SJSA1 (cell line): ENCODE data around the gene AKAP13. TPM values are rescaled to one million over a fixed set of nuclear protein-coding genes. Genes with fewer than 3 reads are reported as not detected.
"Not testable (repeated sequence)": the region's sequence is repeated elsewhere in the genome, so short reads cannot be mapped to it uniquely, and the experiment has no call there.

ENCODE experiments used
- DNase-seq, 2 experiments: peaks; one replicate each; pipeline ENCODE4 v3.0.0-alpha.2; 2015 to 2020; ENCODE audit warnings: low spot score in 2 of 2, low read depth in 1 of 2
- H3K27ac ChIP-seq: fragments of 250-450 bp; sonication (Bioruptor Pico); 2 replicates; pipeline ENCODE4 v1.5.1; 2020; ENCODE audit warnings: mild to moderate bottlenecking, moderate library complexity
- H3K27me3 ChIP-seq: fragments of 250-450 bp; sonication (Bioruptor Pico); replicated peaks from 2 replicates; pipeline ENCODE4 v1.5.1; 2020; ENCODE audit warnings: mild to moderate bottlenecking, moderate library complexity
- H3K36me3 ChIP-seq: fragments of 250-450 bp; sonication (Bioruptor Pico); 2 replicates; pipeline ENCODE4 v1.5.1; 2020; ENCODE audit warnings: mild to moderate bottlenecking
- H3K4me1 ChIP-seq: fragments of 250-450 bp; sonication (Bioruptor Pico); replicated peaks from 2 replicates; pipeline ENCODE4 v1.6.1; 2021; ENCODE audit warnings: mild to moderate bottlenecking
- H3K4me3 ChIP-seq: fragments of 250-450 bp; sonication (Bioruptor Pico); 2 replicates; pipeline ENCODE4 v1.5.1; 2020; ENCODE audit warnings: mild to moderate bottlenecking
- H3K9me3 ChIP-seq: fragments of 250-450 bp; sonication (Bioruptor Pico); replicated peaks from 2 replicates; pipeline ENCODE4 v1.5.1; 2020; ENCODE audit warnings: mild to moderate bottlenecking
- total RNA-seq: library from RNA; depleted of rRNA; stranded (reverse); fragments of >200 nt; shearing (Covaris generic); gene quantifications from 2 replicates; pipeline ENCODE4 v1.2.3, GENCODE V29; 2014

The AKAP13 gene
- total RNA-seq, 1 experiment from 2014 or later = 65.4 TPM

DNA sequence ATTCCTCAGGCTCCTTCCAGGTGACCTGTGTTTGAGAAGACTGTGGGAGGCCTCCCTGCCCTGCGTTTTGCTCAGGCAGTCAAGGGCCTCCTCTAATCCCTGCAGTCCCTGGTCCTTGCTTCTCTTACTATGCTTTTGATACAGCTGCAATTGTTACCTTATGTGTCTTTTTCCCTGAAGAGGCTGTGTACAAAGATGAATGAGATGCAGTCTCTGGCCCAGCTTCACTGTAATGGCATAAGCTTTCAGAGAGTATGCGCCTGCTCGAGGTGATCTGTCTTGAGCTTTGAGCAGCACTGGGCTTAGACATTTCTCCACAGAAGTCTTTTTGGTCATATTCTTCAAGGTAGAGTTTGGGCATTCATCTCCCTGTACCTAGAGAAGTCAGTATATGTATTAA is 129.6 kb downstream of the AKAP13 start:
- no peak overlapping the region for H3K4me3 ChIP-seq
- no peak overlapping the region for H3K27ac ChIP-seq
- H3K4me1 ChIP-seq = no peaks in the 10 kb centered on the region
- no peaks in the 10 kb centered on the region for H3K36me3 ChIP-seq
- H3K27me3 ChIP-seq = no peaks in the 10 kb centered on the region
- no peaks in the 10 kb centered on the region for H3K9me3 ChIP-seq
- DNase-seq = no peak

DNA sequence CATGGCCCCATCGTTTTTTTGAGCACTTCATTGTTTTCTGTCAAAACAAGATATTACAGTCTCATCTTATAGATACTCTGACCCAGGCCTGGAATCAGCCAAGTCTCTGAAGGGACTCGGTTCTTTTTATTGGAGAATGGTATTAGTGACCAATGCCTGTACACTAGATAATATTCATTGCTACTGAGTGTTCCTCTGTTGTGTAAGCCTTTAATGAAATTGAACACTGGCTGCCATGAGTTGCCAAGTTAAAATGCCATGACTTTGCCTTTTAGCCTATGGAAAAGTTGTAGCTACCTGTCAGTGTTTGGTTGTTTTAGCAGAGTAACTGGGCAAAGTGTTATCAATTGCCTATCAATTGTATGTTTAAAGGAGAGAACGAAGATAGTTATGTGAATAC is 134.0 kb downstream of the AKAP13 start:
- no peak overlapping the region for H3K4me3 ChIP-seq
- H3K27me3 ChIP-seq = no peaks in the 10 kb centered on the region
- no peaks in the 10 kb centered on the region for H3K36me3 ChIP-seq
- H3K4me1 ChIP-seq = no peaks in the 10 kb centered on the region
- DNase-seq = no peak
- H3K9me3 ChIP-seq = no peaks in the 10 kb centered on the region
- no peak overlapping the region for H3K27ac ChIP-seq

DNA sequence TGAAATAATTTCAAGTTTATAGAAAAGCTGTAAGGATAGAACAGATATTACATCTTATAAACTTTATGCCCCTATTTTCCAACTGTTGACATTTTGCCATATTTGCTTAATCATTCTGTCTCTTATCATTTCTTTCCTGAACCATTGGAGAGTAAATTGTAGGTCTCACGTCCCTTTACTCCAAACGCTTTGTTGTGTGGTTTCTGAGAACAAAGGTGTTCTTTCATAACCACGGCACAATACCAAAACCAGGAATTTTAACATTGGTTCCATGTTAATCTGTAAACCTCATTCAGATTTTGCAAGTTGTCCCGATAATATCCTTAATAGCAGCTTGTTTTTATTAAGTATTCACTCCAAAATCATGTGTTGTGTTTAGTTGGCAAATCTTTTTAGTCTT is 134.8 kb downstream of the AKAP13 start:
- no peak for DNase-seq
- Histone ChIP-seq H3K9me3 (no peaks in the 10 kb centered on the region), H3K36me3 (no peaks in the 10 kb centered on the region), H3K4me3 (no peak overlapping the region), H3K27me3 (no peaks in the 10 kb centered on the region), H3K4me1 (no peaks in the 10 kb centered on the region), H3K27ac (no peak overlapping the region)

DNA sequence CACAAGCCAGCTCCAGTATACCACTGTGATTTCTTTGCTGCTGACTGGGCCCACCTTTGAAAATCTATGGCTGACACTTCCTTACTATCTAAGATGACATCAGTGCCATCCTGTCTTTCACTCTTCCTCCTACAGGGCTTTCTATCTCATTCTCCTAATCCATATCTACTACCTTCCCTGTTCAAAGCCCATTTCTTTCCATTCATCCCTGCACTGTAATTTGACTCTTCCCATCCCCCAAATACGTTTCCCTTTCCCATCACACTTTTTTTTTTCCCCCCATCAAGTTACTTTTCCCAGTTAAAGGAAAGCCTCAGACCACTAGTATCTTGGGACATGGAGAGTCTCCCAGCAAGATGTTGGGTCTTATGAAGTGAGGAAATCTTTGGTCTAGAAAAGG is 136.7 kb downstream of the AKAP13 start:
- Histone ChIP-seq H3K27me3 (no peaks in the 10 kb centered on the region), H3K4me1 (no peaks in the 10 kb centered on the region), H3K4me3 (no peak overlapping the region), H3K36me3 (peaks cover 12% of the 10 kb centered on the region), H3K9me3 (no peaks in the 10 kb centered on the region), H3K27ac (no peak overlapping the region)
- DNase-seq = no peak

DNA sequence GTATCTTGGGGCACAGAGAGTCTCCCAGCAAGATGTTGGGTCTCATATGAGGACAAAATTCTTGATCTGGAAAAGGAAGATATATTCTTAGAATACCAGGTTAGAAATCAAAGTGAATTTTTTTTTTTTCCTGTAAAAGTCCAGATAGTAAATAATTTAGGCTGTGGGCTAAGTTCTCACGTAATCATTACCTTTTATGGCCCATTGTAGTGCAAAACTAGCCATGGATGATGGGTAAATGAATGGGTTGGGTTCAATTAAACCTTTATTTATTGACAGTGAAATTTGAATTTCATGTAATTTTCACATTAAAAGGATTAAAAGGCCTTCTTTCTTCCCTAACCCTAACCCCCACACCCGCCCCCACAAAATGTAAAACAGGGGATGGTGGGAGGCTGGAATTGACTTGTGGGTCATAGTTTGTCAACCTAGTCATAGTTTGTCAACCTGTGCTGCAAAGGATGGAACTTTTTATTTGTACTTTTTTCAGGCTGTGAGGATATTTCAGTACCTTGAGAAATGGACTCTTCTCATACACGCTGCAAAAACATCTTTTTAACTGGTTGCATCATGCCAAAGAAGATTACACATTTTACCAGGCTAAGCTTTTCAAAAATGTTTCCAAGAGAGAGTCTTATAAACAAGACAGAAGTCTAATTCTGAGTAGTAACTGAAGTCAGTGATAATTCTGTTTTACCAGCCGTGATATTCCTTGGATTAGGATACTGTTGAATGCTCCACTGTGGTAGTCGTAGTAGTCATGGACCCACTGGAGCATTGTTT is 138.8 kb downstream of the AKAP13 start:
- no peak for DNase-seq
- Histone ChIP-seq H3K36me3 (peaks cover 17% of the 10 kb centered on the region), H3K4me3 (no peak overlapping the region), H3K9me3 (no peaks in the 10 kb centered on the region), H3K27ac (no peak overlapping the region), H3K27me3 (no peaks in the 10 kb centered on the region), H3K4me1 (no peaks in the 10 kb centered on the region)

DNA sequence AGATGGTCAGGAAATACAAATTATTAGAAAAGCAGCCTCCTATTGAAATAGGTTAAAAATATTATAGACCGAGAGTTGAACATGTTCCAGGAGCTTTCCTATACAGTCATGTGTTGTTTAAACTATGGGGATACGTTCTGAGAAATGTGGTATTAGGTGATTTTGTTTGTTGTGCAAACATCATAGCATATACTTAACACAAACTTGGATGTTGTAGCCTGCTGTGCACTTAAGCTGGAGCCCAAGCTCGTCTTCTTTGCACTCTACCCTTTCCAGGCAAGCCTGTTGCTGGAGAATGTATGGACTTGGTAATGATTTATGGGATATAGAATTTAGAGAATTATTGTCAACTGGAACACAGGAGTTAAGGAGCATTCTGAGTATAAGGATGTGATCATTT is 140.2 kb downstream of the AKAP13 start:
- Histone ChIP-seq H3K4me1 (no peaks in the 10 kb centered on the region), H3K27ac (no peak overlapping the region), H3K36me3 (peaks cover 17% of the 10 kb centered on the region), H3K27me3 (no peaks in the 10 kb centered on the region), H3K4me3 (no peak overlapping the region), H3K9me3 (no peaks in the 10 kb centered on the region)
- DNase-seq = no peak

DNA sequence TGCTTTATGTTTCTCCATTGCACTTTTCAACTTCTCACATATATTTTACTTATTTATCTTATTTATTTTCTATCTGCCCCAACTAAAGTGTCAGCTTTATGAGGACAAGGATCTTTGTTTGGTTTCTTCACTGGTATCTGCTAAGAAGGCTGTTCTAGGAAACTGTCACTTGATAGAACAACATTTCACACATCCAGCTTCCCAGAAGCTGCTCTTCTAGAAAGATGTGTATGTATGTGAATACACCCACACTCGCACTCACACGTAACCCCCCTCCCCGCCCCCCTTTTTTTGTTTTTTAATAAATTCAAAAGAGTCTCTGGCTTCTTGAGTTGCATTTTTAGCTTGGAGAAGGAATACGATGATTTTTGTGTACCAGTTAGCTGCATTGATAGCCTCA is 143.1 kb downstream of the AKAP13 start:
- Histone ChIP-seq H3K9me3 (no peaks in the 10 kb centered on the region), H3K4me3 (no peak overlapping the region), H3K27me3 (no peaks in the 10 kb centered on the region), H3K36me3 (peaks cover 18% of the 10 kb centered on the region), H3K27ac (no peak overlapping the region), H3K4me1 (no peaks in the 10 kb centered on the region)
- no peak for DNase-seq

DNA sequence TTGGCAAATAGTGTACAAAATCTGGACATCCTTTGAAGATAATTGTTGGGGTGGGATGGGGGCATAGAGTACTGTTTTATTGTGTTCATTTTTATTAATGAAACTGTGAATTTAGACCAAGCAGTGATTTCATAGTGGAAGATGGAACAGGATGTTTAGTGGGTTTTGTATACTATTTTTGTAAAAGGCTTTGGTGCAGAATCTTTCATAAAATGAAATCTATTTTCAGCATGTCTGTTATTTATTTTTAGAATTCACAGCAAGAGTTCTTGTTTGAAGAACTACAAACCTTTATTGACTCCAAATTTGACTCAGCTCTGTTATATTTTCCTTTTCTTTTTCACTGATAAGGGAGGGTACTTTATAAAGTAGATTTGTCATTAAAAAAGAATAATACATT is 145.4 kb downstream of the AKAP13 start:
- DNase-seq = no peak
- Histone ChIP-seq H3K9me3 (no peaks in the 10 kb centered on the region), H3K4me1 (no peaks in the 10 kb centered on the region), H3K36me3 (peaks cover 26% of the 10 kb centered on the region), H3K27ac (no peak overlapping the region), H3K27me3 (no peaks in the 10 kb centered on the region), H3K4me3 (no peak overlapping the region)

DNA sequence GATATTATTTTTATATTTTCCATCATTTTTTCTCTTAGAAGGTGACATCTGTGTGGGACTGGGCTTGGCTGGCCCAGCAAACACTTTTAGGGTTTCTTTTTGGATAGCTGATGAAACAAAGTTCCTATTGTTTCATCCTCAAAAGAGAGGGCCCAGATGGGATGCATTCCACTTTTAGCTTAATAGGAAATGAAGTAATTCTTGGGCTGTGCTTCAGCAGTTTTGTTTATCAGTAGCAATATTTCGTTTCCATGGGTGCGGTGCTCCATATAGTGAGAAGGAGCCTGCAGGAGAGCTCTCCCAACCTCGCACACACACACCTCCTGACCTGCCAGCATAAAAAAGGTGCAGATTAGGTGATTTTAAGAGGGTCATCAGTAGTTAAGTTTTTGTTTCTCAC is 147.5 kb downstream of the AKAP13 start:
- Histone ChIP-seq H3K27ac (peak overlapping the region; percentile 12; the same call in 1 of the 2 replicates), H3K4me1 (no peaks in the 10 kb centered on the region), H3K4me3 (no peak overlapping the region), H3K36me3 (peaks cover 18% of the 10 kb centered on the region), H3K27me3 (no peaks in the 10 kb centered on the region), H3K9me3 (no peaks in the 10 kb centered on the region)
- DNase-seq = peak in 1 of 2 experiments; percentile 18

DNA sequence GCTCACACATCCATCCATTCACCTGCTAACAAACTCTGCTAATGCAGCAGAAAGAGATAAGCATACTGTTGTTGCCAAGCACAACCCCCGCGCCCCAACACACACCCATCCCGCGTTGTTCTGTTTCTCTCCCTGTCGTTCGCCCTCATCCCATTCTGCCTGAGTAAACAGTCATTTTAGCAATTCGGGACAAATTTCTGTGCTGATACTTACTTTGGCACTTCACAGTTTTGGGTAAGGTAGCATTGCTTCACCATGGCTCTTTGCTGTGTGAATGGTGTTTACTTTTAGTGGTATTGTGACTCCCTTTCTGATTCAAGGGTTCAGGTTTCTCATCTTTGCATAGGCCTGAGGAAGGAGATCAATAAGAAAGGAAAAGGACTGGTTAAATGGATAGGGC is 149.7 kb downstream of the AKAP13 start:
- Histone ChIP-seq H3K36me3 (peaks cover 38% of the 10 kb centered on the region), H3K27me3 (no peaks in the 10 kb centered on the region), H3K4me3 (no peak overlapping the region), H3K4me1 (no peaks in the 10 kb centered on the region), H3K9me3 (no peaks in the 10 kb centered on the region), H3K27ac (no peak overlapping the region)
- no peak for DNase-seq

DNA sequence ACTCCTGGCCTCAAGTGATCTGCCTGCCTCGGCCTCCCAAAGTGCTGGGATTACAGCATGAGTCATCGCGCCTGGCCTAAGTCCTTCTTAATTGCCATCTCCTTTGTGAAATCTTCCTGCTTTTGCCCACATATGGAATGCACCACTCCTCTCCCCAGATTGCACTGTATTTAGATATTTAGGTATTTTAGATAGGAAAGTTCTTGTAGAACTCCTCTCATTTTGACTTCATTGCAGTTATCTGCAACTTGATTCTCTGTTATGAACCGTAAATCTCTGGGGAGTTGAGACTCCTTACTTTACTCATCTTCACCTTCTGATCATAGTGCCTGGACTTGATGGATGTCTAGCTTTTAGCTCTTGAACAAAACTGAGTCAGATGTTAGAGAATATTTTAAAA is 150.7 kb downstream of the AKAP13 start:
- no peak overlapping the region for H3K27ac ChIP-seq
- no peaks in the 10 kb centered on the region for H3K27me3 ChIP-seq
- H3K4me3 ChIP-seq = no peak overlapping the region
- H3K9me3 ChIP-seq = no peaks in the 10 kb centered on the region
- no peak for DNase-seq
- peaks cover 44% of the 10 kb centered on the region for H3K36me3 ChIP-seq
- H3K4me1 ChIP-seq = no peaks in the 10 kb centered on the region

DNA sequence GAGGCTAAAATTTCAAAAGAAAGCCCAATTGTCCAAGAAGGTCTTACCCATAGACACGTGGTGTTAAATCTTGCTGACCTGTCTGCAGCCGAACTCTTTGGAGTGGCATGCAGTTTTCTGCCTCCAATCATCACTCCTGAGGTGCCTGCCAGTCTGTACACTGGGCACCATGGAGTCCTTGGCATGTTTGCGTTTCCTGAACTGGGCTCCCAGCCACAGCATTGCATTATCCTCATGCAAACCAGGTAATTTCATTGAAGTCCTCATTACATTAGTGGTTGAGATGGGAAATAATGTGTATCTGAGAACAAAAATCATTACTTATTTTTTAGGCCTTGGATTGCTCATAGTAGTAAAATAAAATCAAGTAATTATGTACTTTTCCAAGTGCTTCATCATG is 152.3 kb downstream of the AKAP13 start:
- no peak for DNase-seq
- Histone ChIP-seq H3K27me3 (no peaks in the 10 kb centered on the region), H3K9me3 (no peaks in the 10 kb centered on the region), H3K27ac (no peak overlapping the region), H3K36me3 (peaks cover 47% of the 10 kb centered on the region), H3K4me1 (no peaks in the 10 kb centered on the region), H3K4me3 (no peak overlapping the region)

DNA sequence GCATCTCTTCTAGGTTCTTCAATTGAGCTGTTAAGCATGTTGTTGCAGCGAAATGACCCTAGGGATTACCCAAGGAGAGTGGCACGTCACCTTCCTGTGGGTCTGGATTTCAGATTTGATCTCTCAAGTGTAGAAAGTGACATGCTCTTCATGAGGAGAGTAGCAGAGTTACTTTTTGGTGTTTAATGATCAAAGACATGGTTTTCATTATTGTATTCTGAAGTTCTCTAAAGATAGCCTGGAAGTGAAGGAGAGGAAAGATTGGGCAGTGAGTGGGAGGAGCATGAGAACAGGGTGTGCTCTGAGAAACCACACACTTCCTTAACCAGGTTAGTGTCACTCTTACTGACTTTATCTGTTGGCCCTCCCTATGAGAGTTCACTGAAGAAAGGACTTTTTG is 153.6 kb downstream of the AKAP13 start:
- H3K27me3 ChIP-seq = no peaks in the 10 kb centered on the region
- no peak for DNase-seq

DNA sequence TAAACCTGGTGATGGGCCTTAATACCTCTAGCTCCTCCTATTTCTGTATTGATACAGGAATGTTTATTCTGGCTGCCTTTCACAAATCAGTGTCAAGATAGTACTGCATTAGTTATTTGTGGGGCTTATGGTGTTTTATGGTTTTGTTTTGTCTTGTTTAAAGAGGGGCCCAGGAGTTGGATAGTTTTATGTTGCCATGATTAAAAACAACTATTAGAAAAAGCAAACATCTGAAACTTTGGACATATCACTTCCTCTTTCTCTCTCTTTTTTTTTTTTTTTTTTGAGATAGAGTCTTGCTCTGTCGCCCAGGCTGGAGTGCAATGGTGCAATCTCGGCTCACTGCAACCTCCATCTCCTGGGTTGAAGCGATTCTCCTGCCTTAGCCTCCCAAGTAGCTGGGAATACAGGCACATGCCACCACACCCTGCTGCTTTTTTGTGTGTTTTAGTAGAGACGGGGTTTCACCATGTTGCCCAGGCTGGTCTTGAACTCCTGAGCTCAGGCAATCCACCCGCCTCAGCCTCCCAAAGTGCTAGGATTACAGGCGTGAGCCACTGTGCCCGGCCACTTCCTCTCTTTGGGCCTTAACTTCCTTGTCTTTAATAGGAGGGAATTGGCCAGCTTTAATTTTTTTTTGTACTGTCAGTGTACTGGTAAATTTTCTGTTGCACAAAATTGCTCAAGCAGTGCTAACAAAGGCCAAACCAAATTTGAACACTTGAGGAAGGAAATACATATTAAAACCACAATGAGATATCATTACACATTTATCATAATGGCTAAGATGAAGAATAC is 155.3 kb downstream of the AKAP13 start:
- not testable (repeated sequence) for H3K4me3 ChIP-seq, H3K27me3 ChIP-seq, H3K9me3 ChIP-seq, H3K27ac ChIP-seq, H3K4me1 ChIP-seq, DNase-seq
- peaks cover 37% of the 10 kb centered on the region for H3K36me3 ChIP-seq

More for the DNA sequence above, 153.6 kb downstream of the AKAP13 start:
- Histone ChIP-seq H3K27ac (no peak overlapping the region), H3K36me3 (peaks cover 44% of the 10 kb centered on the region), H3K9me3 (no peaks in the 10 kb centered on the region), H3K4me1 (no peaks in the 10 kb centered on the region), H3K4me3 (no peak overlapping the region)
